Effector CD4-positive, alpha-beta T cell (primary cell): ENCODE results near the gene MCOLN2.
"Not testable (repeated sequence)": the region's sequence is repeated elsewhere in the genome, so short reads cannot be mapped to it uniquely, and the experiment has no call there.

Experiments used
- DNase-seq: peaks from one replicate; pipeline ENCODE4 v3.0.0-alpha.2; 2020
- total RNA-seq: gene quantifications from one replicate; lab custom pipeline; 2026; lab: John Stamatoyannopoulos, UW

MCOLN2 gene
- total RNA-seq: 6.9 reads per million, percentile 25 among the genes with 10 or more reads in this experiment

- peak; percentile 23 for DNase-seq
Observed at GRCh38 chr1:84996846-84997666, at the start of gene MCOLN2. Gene MCOLN2, minus strand, starts transcription at chr1:84997113. Its CDS starts 241 bp downstream, at chr1:84996872.

GRCh38 chr1:85042413-85042812 lies 45.5 kb upstream of the MCOLN2 start:
- no peak for DNase-seq

- no peak for DNase-seq
Observed at GRCh38 chr1:85041793-85042192, 44.9 kb upstream of the MCOLN2 start.

GRCh38 chr1:85033221-85033620 lies 36.3 kb upstream of the MCOLN2 start:
- DNase-seq: no peak

- DNase-seq: no peak
Observed at GRCh38 chr1:85030536-85030935, 33.6 kb upstream of the MCOLN2 start.

- DNase-seq: no peak
Observed at GRCh38 chr1:85028151-85028550, 31.2 kb upstream of the MCOLN2 start.

GRCh38 chr1:85027242-85027983 lies 30.5 kb upstream of the MCOLN2 start:
- no peak for DNase-seq

- no peak for DNase-seq
Observed at GRCh38 chr1:85025940-85026339, 29.0 kb upstream of the MCOLN2 start.

GRCh38 chr1:85024736-85025135 lies 27.8 kb upstream of the MCOLN2 start:
- DNase-seq: no peak

GRCh38 chr1:85022700-85023099 lies 25.8 kb upstream of the MCOLN2 start:
- DNase-seq: no peak

- DNase-seq: no peak
Observed at GRCh38 chr1:85019994-85020393, 23.1 kb upstream of the MCOLN2 start.

GRCh38 chr1:85015826-85016225 lies 18.9 kb upstream of the MCOLN2 start:
- no peak for DNase-seq

- DNase-seq: not testable (repeated sequence)
Observed at GRCh38 chr1:85005641-85006040, 8.7 kb upstream of the MCOLN2 start.

GRCh38 chr1:85001742-85002141 lies 4.8 kb upstream of the MCOLN2 start:
- no peak for DNase-seq

GRCh38 chr1:84998642-84999280 lies 1.8 kb upstream of the MCOLN2 start:
- peak; percentile 47 for DNase-seq

GRCh38 chr1:84997667-84998600 lies 1.0 kb upstream of the MCOLN2 start:
- no peak for DNase-seq

GRCh38 chr1:84995484-84996334 lies 1.2 kb downstream of the MCOLN2 start:
- DNase-seq: no peak

- no peak for DNase-seq
Observed at GRCh38 chr1:84991097-84991920, 5.6 kb downstream of the MCOLN2 start.

- no peak for DNase-seq
Observed at GRCh38 chr1:84988588-84988987, 8.3 kb downstream of the MCOLN2 start.

GRCh38 chr1:84986561-84986960 lies 10.4 kb downstream of the MCOLN2 start:
- DNase-seq: not testable (repeated sequence)
